Measurements from ENCODE around the gene EYS. TPM values are rescaled to one million over a fixed set of nuclear protein-coding genes. Genes with fewer than 3 reads are reported as not detected.

The EYS gene
- total and polyA plus RNA-seq, 2 of the 13 experiments (the other 11 are each of a cell fraction or from before 2014, with no cell fraction given), result 0.04 to 0.07 TPM

GRCh38 chr6:63844287-63844686 is 1862.7 kb downstream of the EYS start:
- no peak for TF ChIP-seq GTF2F1 (IDR thresholded peaks at IDR 0.05; ENCODE audit: low read length)
- no peak for TF ChIP-seq CERS6 (CRISPR knock-in tag; IDR thresholded peaks at IDR 0.05)
- no peak for TF ChIP-seq ZNF879 (CRISPR knock-in tag; IDR thresholded peaks at IDR 0.05)
- TF ChIP-seq ZBTB39 (CRISPR knock-in tag; IDR thresholded peaks at IDR 0.05), result no peak
- no peak for TF ChIP-seq PITX1 (CRISPR knock-in tag; IDR thresholded peaks at IDR 0.05)
- no peak for TF ChIP-seq BATF2 (CRISPR knock-in tag; IDR thresholded peaks at IDR 0.05)
- TF ChIP-seq ATAD3A (CRISPR knock-in tag; IDR thresholded peaks at IDR 0.05), result no peak
- no peak for TF ChIP-seq ZBTB21 (CRISPR knock-in tag; IDR thresholded peaks at IDR 0.05)
- TF ChIP-seq NFKBIZ (CRISPR knock-in tag; IDR thresholded peaks at IDR 0.05), result no peak
- no peak for TF ChIP-seq ARHGAP35 (CRISPR knock-in tag; IDR thresholded peaks at IDR 0.05; ENCODE audit: borderline replicate concordance)
- no peak for TF ChIP-seq CSRNP1 (CRISPR knock-in tag; IDR thresholded peaks at IDR 0.05)
- TF ChIP-seq MLXIP (CRISPR knock-in tag; IDR thresholded peaks at IDR 0.05; ENCODE audit: borderline replicate concordance), result no peak
- TF ChIP-seq CC2D1A (CRISPR knock-in tag; IDR thresholded peaks at IDR 0.05), result no peak
- H3K4me1 ChIP-seq (ENCODE audit: insufficient read depth, low read length), result no peaks in the 10 kb centered on the region
- H3K9me3 ChIP-seq (ENCODE audit: low read length), result no peaks in the 10 kb centered on the region
- H3K36me3 ChIP-seq (replicated peaks in 1 of 2; ENCODE audit: control insufficient read depth in 1 of 2, insufficient read depth in 2 of 2, low read length in 2 of 2), result no peaks in the 10 kb centered on the region
- no peaks in the 10 kb centered on the region for H3K27me3 ChIP-seq (ENCODE audit: control insufficient read depth in 1 of 2, insufficient read depth in 2 of 2, low read length in 2 of 2)
- ATAC-seq (no peak), FAIRE-seq (no peak), DNase-seq (ENCODE audit: low spot score) (no peak)
- H3K4me3 ChIP-seq (replicated peaks in 1 of 3; ENCODE audit: insufficient read depth in 1 of 3, low read depth in 2 of 3, low read length in 3 of 3), result no peak overlapping the region
- CTCF ChIA-PET (ENCODE audit: low intra/inter-chr PET ratio, low total read pairs), result no interaction called here
- no TSS peak for BruUV-seq (replicated peaks)
- no peaks in the 10 kb centered on the region for H4K20me1 ChIP-seq (ENCODE audit: insufficient read depth, low read length)
- POLR2A ChIA-PET, result no interaction called here
- H3K4me2 ChIP-seq (ENCODE audit: low read depth, low read length), result no peak overlapping the region
- no peaks in the 10 kb centered on the region for H3K79me2 ChIP-seq (ENCODE audit: insufficient read depth, low read length)
- intact Hi-C loops (cut with micrococcal nuclease; ENCODE audit: unreplicated experiment), result no loop called here
- no peak overlapping the region for H3K9ac ChIP-seq (ENCODE audit: insufficient read depth, low read depth, low read length)
- in situ Hi-C loops (cut with HindIII; ENCODE audit: extremely low pct_ligation_motif_present, low pct_unique_long_range_greater_than_20kb), result no loop called here
- H3K27ac ChIP-seq (ENCODE audit: extremely low read length, insufficient read depth, low read length), result no peak overlapping the region
- no peak overlapping the region for H2AFZ ChIP-seq (ENCODE audit: low read length)
- WGBS (ENCODE audit: low lambda C conversion rate), result 40% methylated on average over 2 of the region's 2 CpGs

All from HepG2 (cell line).